Stomach (tissue), 4 donors: ENCODE data around the gene SLC1A1.
A peak's percentile ranks its signal among the peaks of the same experiment; 100 is the strongest.

Experiments
- POLR2AphosphoS5 ChIP-seq, 3 donors: sonication (generic); formaldehyde crosslinking; IDR thresholded peaks; one replicate each; pipeline ENCODE4 v1.6.1; 2016; ENCODE audit warnings: antibody characterized with exemption in 3 of 3
- TF ChIP-seq, protein P1 (sequence below), 7 experiments: fragments of 450-650 bp in 4 of 7; fragments of 200-600 bp in 3 of 7; sonication (generic) in 3 of 7; IDR thresholded peaks; one replicate each; pipeline ENCODE4 v1.5.1; 2016 to 2019; ENCODE audit warnings: antibody characterized with exemption in 7 of 7, control low read depth in 2 of 7, mild to moderate bottlenecking in 1 of 7

DNA sequence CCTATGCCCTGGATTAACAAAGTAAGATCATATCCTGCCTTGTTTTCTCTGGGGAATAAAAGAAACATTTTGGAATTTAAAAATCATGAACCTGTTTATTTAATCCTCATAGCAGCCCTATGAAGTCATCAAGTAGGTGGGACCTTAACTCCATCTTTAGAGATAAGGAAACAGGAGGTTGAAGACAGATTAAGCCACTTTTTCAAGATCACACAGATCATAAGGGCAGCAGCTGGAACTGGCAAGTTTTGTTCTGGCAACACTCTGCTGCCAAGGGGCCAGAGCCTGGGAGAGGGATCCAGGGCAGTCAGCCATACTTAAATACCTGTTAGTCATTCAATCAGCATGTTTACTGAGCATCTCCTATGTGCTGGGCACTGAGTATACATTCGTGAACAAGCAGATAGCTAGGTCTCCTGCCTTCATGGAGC lies 63.7 kb downstream of the SLC1A1 start:
- TF ChIP-seq, protein P1, sequence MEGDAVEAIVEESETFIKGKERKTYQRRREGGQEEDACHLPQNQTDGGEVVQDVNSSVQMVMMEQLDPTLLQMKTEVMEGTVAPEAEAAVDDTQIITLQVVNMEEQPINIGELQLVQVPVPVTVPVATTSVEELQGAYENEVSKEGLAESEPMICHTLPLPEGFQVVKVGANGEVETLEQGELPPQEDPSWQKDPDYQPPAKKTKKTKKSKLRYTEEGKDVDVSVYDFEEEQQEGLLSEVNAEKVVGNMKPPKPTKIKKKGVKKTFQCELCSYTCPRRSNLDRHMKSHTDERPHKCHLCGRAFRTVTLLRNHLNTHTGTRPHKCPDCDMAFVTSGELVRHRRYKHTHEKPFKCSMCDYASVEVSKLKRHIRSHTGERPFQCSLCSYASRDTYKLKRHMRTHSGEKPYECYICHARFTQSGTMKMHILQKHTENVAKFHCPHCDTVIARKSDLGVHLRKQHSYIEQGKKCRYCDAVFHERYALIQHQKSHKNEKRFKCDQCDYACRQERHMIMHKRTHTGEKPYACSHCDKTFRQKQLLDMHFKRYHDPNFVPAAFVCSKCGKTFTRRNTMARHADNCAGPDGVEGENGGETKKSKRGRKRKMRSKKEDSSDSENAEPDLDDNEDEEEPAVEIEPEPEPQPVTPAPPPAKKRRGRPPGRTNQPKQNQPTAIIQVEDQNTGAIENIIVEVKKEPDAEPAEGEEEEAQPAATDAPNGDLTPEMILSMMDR (IDR thresholded peaks at IDR 0.05) = no peak
- peak in 1 of 3 donors; percentile 29 for TF ChIP-seq POLR2AphosphoS5 (IDR thresholded peaks at IDR 0.05)
